ENCODE measurements around the gene CRYZL1.
A peak's percentile ranks its signal among the peaks of the same experiment; 100 is the strongest.
"Not testable (repeated sequence)": the region's sequence is repeated elsewhere in the genome, so short reads cannot be mapped to it uniquely, and the experiment has no call there.

The CRYZL1 gene

GRCh38 chr21:33578214-33578613 is 63.3 kb downstream of the CRYZL1 start:
- Histone ChIP-seq H3K4me3 (no peak overlapping the region), H3K27ac (no peak overlapping the region)
- DNase-seq (ENCODE audit: low spot score) = no peak
- TF ChIP-seq CTCF (IDR thresholded peaks at IDR 0.05) = no peak

- H3K4me3 ChIP-seq; DNase-seq (ENCODE audit: low spot score); H3K27ac ChIP-seq: not testable (repeated sequence)
These were observed 64.8 kb downstream of the CRYZL1 start for GRCh38 chr21:33576741-33577141.

GRCh38 chr21:33572350-33572749 is 69.2 kb downstream of the CRYZL1 start:
- H3K4me3 ChIP-seq = no peak overlapping the region
- H3K27ac ChIP-seq = peak overlapping the region in 1 of 2 donors; percentile 42
- DNase-seq (ENCODE audit: low spot score) = no peak
- TF ChIP-seq CTCF (IDR thresholded peaks at IDR 0.05) = no peak

DNA sequence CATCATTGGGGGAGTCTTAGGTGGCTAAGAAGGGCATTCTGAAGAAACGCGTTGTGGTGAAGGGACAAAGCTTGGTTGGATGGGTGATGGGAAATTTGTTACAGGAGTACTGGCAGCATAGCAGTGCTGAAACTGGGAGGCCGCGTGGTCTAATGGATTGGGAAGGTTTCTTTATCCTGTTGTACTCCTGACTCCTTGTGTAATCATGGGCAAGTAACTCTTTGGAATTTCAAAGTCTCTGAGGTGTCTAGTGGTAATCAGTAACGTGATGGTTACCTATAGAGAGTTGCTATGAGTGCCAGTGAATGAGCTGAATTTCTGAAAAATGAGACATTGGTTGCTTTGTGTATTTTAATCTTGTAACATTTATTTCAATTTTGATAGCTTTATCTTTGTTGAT is 71.5 kb downstream of the CRYZL1 start:
- no peak for TF ChIP-seq CTCF (IDR thresholded peaks at IDR 0.05)
- H3K27ac ChIP-seq = no peak overlapping the region
- no peak overlapping the region for H3K4me3 ChIP-seq
- DNase-seq (ENCODE audit: low spot score) = no peak

DNA sequence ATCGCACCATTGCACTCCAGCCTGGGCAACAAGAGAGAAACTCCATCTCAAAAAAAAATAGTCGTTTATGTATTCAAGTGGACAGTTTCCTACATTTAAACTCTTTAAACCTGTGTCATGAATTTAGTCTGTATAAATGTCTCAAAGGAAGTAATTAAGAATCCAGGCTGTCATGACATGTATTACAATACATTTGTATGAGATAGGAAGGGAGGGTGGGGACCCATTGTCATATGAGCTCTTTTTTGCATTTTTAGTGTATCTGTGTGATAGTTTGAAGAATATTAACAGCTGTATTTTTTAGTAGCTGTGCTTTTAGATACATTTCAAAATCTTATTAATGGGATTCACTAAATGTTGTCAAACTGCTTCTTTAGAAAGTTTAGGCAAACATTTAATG is 73.1 kb downstream of the CRYZL1 start:
- Histone ChIP-seq H3K4me3 (no peak overlapping the region), H3K27ac (no peak overlapping the region)
- DNase-seq (ENCODE audit: low spot score) = no peak
- TF ChIP-seq CTCF (IDR thresholded peaks at IDR 0.05) = no peak

DNA sequence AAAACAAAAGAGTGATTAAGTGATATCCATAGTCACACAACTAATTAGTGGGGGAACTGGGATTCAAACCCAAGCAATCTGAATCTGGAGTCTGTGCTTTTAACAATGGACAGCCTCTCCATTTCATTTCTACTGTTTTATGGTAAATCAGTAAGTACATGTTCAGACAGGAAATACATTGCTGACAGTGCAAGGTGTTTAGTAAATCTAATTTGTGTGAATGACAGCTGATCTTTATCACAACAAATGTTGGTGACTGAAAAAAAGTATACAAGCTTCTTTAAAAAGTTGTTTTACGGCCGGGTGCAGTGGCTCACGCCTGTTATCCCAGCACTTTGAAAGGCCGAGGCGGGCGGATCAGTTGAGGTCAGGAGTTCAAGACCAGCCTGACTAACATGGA is 73.6 kb downstream of the CRYZL1 start:
- no peak for DNase-seq (ENCODE audit: low spot score)
- Histone ChIP-seq H3K4me3 (no peak overlapping the region), H3K27ac (no peak overlapping the region)
- TF ChIP-seq CTCF (IDR thresholded peaks at IDR 0.05) = no peak

DNA sequence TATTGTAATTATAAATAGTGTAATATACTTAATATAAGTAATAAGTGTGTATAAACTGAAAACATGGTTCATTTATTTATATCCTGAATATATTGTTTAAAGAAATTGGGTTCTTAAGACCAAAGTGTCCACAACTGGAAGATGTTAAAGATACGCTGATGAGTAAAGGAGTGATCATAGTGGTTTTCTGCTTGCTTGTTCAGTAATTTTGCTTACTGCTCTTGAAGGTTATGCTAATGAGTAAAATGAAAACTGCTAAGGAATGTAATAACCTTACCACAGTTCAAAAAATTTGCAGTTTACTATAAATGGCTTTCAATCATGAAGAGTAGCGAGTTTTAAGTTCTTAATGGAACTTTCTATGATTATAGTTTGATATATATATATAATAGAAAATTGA is 75.0 kb downstream of the CRYZL1 start:
- H3K27ac ChIP-seq = no peak overlapping the region
- no peak for DNase-seq (ENCODE audit: low spot score)
- no peak for TF ChIP-seq CTCF (IDR thresholded peaks at IDR 0.05)
- H3K4me3 ChIP-seq = no peak overlapping the region

GRCh38 chr21:33562389-33562788 is 79.2 kb downstream of the CRYZL1 start:
- Histone ChIP-seq H3K4me3 (no peak overlapping the region), H3K27ac (no peak overlapping the region)
- DNase-seq (ENCODE audit: low spot score) = no peak
- TF ChIP-seq CTCF (IDR thresholded peaks at IDR 0.05) = no peak
